Skeletal muscle cell (primary cell): ENCODE results near the gene FHIT.
"Not testable (repeated sequence)": the region's sequence is repeated elsewhere in the genome, so short reads cannot be mapped to it uniquely, and the experiment has no call there.

Source experiments
- DNase-seq: peaks from one replicate; pipeline ENCODE4 v3.0.0-alpha.2; 2010; ENCODE audit warnings: low read depth
- H3K4me3 ChIP-seq: 2 replicates; pipeline ENCODE4 v1.5.1; 2011; ENCODE audit warnings: low read depth, mild to moderate bottlenecking, control low read depth, low read length, moderate library complexity

The FHIT gene

GRCh38 chr3:60707452-60708020, 543.7 kb downstream of the FHIT start:
- DNase-seq = no peak
- no peak overlapping the region for H3K4me3 ChIP-seq

- peak; percentile 62 for DNase-seq
- no peak overlapping the region for H3K4me3 ChIP-seq
These were observed 547.1 kb downstream of the FHIT start for GRCh38 chr3:60703956-60704736.

- no peak overlapping the region for H3K4me3 ChIP-seq
- DNase-seq = no peak
These were observed 548.2 kb downstream of the FHIT start for GRCh38 chr3:60703008-60703407.

GRCh38 chr3:60698117-60698516, 553.1 kb downstream of the FHIT start:
- H3K4me3 ChIP-seq = no peak overlapping the region
- no peak for DNase-seq

- H3K4me3 ChIP-seq = no peak overlapping the region
- DNase-seq = no peak
These were observed 554.1 kb downstream of the FHIT start for GRCh38 chr3:60697132-60697531.

- DNase-seq = no peak
- H3K4me3 ChIP-seq = no peak overlapping the region
These were observed 554.7 kb downstream of the FHIT start for GRCh38 chr3:60696428-60697125.

- no peak for DNase-seq
- H3K4me3 ChIP-seq = no peak overlapping the region
These were observed 575.8 kb downstream of the FHIT start for GRCh38 chr3:60675424-60675823.

GRCh38 chr3:60674870-60675269, 576.4 kb downstream of the FHIT start:
- no peak overlapping the region for H3K4me3 ChIP-seq
- DNase-seq = no peak

- DNase-seq = no peak
- H3K4me3 ChIP-seq = no peak overlapping the region
These were observed 578.1 kb downstream of the FHIT start for GRCh38 chr3:60673123-60673522.

GRCh38 chr3:60672337-60672736, 578.9 kb downstream of the FHIT start:
- DNase-seq, H3K4me3 ChIP-seq: not testable (repeated sequence)

GRCh38 chr3:60669636-60670035, 581.6 kb downstream of the FHIT start:
- no peak for DNase-seq
- no peak overlapping the region for H3K4me3 ChIP-seq

- DNase-seq = no peak
- H3K4me3 ChIP-seq = no peak overlapping the region
These were observed 591.2 kb downstream of the FHIT start for GRCh38 chr3:60660026-60660425.

GRCh38 chr3:60659098-60659497, 592.2 kb downstream of the FHIT start:
- no peak for DNase-seq
- no peak overlapping the region for H3K4me3 ChIP-seq

- DNase-seq = no peak
- no peak overlapping the region for H3K4me3 ChIP-seq
These were observed 593.3 kb downstream of the FHIT start for GRCh38 chr3:60657972-60658371.

- no peak for DNase-seq
These were observed 598.4 kb downstream of the FHIT start for GRCh38 chr3:60652829-60653228.

GRCh38 chr3:60651799-60652198, 599.5 kb downstream of the FHIT start:
- no peak for DNase-seq
- H3K4me3 ChIP-seq = no peak overlapping the region

More at GRCh38 chr3:60652829-60653228, 598.4 kb downstream of the FHIT start:
- no peak overlapping the region for H3K4me3 ChIP-seq

GRCh38 chr3:60650171-60650570, 601.1 kb downstream of the FHIT start:
- H3K4me3 ChIP-seq = no peak overlapping the region
- DNase-seq = no peak

- H3K4me3 ChIP-seq = no peak overlapping the region
- no peak for DNase-seq
These were observed 605.5 kb downstream of the FHIT start for GRCh38 chr3:60645801-60646200.

GRCh38 chr3:60643831-60644230, 607.4 kb downstream of the FHIT start:
- H3K4me3 ChIP-seq = no peak overlapping the region
- DNase-seq = no peak

- DNase-seq = no peak
- H3K4me3 ChIP-seq = no peak overlapping the region
These were observed 609.9 kb downstream of the FHIT start for GRCh38 chr3:60641354-60641753.

- DNase-seq = peak; percentile 26
These were observed 614.4 kb downstream of the FHIT start for GRCh38 chr3:60636846-60637245.

More at GRCh38 chr3:60636846-60637245, 614.4 kb downstream of the FHIT start:
- H3K4me3 ChIP-seq = no peak overlapping the region
